ENCODE measurements around the gene ROPN1B. TPM values are rescaled to one million over a fixed set of nuclear protein-coding genes. Genes with fewer than 3 reads are reported as not detected.

Gene ROPN1B
- total RNA-seq, 1 experiment from 2014 or later, result not detected

- DNase-seq, result no peak
Measured at GRCh38 chr3:126025862-126026261, 56.9 kb downstream of the ROPN1B start.

GRCh38 chr3:126026277-126026751 lies 57.3 kb downstream of the ROPN1B start:
- Histone ChIP-seq H4K20me1 (ENCODE audit: insufficient read depth, low read depth, low read length) (no peaks in the 10 kb centered on the region), H3K27ac (ENCODE audit: low read length) (no peak overlapping the region), H3K4me2 (ENCODE audit: low read depth, low read length, poor library complexity, severe bottlenecking) (no peak overlapping the region), H3K9me3 (ENCODE audit: low read length) (peaks cover 6% of the 10 kb centered on the region), H3K79me2 (ENCODE audit: low read length) (no peaks in the 10 kb centered on the region), H3K9ac (ENCODE audit: low read length) (no peak overlapping the region), H2AFZ (ENCODE audit: low read length) (no peak overlapping the region), H3K36me3 (ENCODE audit: insufficient read depth, low read length) (no peaks in the 10 kb centered on the region), H3K9me2 (replicated peaks; ENCODE audit: insufficient read depth, low read length) (no peaks in the 10 kb centered on the region), H3K4me3 (ENCODE audit: low read length) (no peak overlapping the region), H3K27me3 (ENCODE audit: low read length) (no peaks in the 10 kb centered on the region), H3K4me1 (ENCODE audit: low read length) (no peaks in the 10 kb centered on the region)
- DNase-seq, result no peak

More at GRCh38 chr3:126025862-126026261, 56.9 kb downstream of the ROPN1B start:
- Histone ChIP-seq H3K79me2 (ENCODE audit: low read length) (no peaks in the 10 kb centered on the region), H3K9me3 (ENCODE audit: low read length) (peaks cover 6% of the 10 kb centered on the region), H2AFZ (ENCODE audit: low read length) (no peak overlapping the region), H3K4me2 (ENCODE audit: low read depth, low read length, poor library complexity, severe bottlenecking) (no peak overlapping the region), H3K4me3 (ENCODE audit: low read length) (no peak overlapping the region), H3K27ac (ENCODE audit: low read length) (no peak overlapping the region), H4K20me1 (ENCODE audit: insufficient read depth, low read depth, low read length) (no peaks in the 10 kb centered on the region), H3K9me2 (replicated peaks; ENCODE audit: insufficient read depth, low read length) (no peaks in the 10 kb centered on the region), H3K27me3 (ENCODE audit: low read length) (no peaks in the 10 kb centered on the region), H3K9ac (ENCODE audit: low read length) (no peak overlapping the region), H3K4me1 (ENCODE audit: low read length) (no peaks in the 10 kb centered on the region), H3K36me3 (ENCODE audit: insufficient read depth, low read length) (no peaks in the 10 kb centered on the region)

GRCh38 chr3:126026761-126027160 lies 57.8 kb downstream of the ROPN1B start:
- no peak overlapping the region for H2AFZ ChIP-seq (ENCODE audit: low read length)
- peaks cover 6% of the 10 kb centered on the region for H3K9me3 ChIP-seq (ENCODE audit: low read length)
- no peaks in the 10 kb centered on the region for H4K20me1 ChIP-seq (ENCODE audit: insufficient read depth, low read depth, low read length)
- H3K36me3 ChIP-seq (ENCODE audit: insufficient read depth, low read length), result no peaks in the 10 kb centered on the region
- H3K9ac ChIP-seq (ENCODE audit: low read length), result no peak overlapping the region
- no peaks in the 10 kb centered on the region for H3K79me2 ChIP-seq (ENCODE audit: low read length)
- H3K4me1 ChIP-seq (ENCODE audit: low read length), result no peaks in the 10 kb centered on the region
- H3K27ac ChIP-seq (ENCODE audit: low read length), result no peak overlapping the region
- DNase-seq, result no peak
- no peak overlapping the region for H3K4me2 ChIP-seq (ENCODE audit: low read depth, low read length, poor library complexity, severe bottlenecking)
- no peak overlapping the region for H3K4me3 ChIP-seq (ENCODE audit: low read length)
- H3K27me3 ChIP-seq (ENCODE audit: low read length), result no peaks in the 10 kb centered on the region
- no peaks in the 10 kb centered on the region for H3K9me2 ChIP-seq (replicated peaks; ENCODE audit: insufficient read depth, low read length)

- Histone ChIP-seq H4K20me1 (ENCODE audit: insufficient read depth, low read depth, low read length) (no peaks in the 10 kb centered on the region), H3K4me1 (ENCODE audit: low read length) (no peaks in the 10 kb centered on the region), H3K27ac (ENCODE audit: low read length) (no peak overlapping the region), H2AFZ (ENCODE audit: low read length) (no peak overlapping the region), H3K9me2 (replicated peaks; ENCODE audit: insufficient read depth, low read length) (no peaks in the 10 kb centered on the region), H3K9ac (ENCODE audit: low read length) (no peak overlapping the region), H3K36me3 (ENCODE audit: insufficient read depth, low read length) (no peaks in the 10 kb centered on the region), H3K9me3 (ENCODE audit: low read length) (peaks cover 6% of the 10 kb centered on the region), H3K4me2 (ENCODE audit: low read depth, low read length, poor library complexity, severe bottlenecking) (no peak overlapping the region), H3K4me3 (ENCODE audit: low read length) (no peak overlapping the region), H3K79me2 (ENCODE audit: low read length) (no peaks in the 10 kb centered on the region), H3K27me3 (ENCODE audit: low read length) (no peaks in the 10 kb centered on the region)
- DNase-seq, result no peak
Measured at GRCh38 chr3:126028096-126028495, 59.1 kb downstream of the ROPN1B start.

GRCh38 chr3:126029241-126029640 lies 60.3 kb downstream of the ROPN1B start:
- no peak overlapping the region for H2AFZ ChIP-seq (ENCODE audit: low read length)
- peaks cover 6% of the 10 kb centered on the region for H3K9me3 ChIP-seq (ENCODE audit: low read length)
- no peak overlapping the region for H3K4me2 ChIP-seq (ENCODE audit: low read depth, low read length, poor library complexity, severe bottlenecking)
- no peaks in the 10 kb centered on the region for H3K36me3 ChIP-seq (ENCODE audit: insufficient read depth, low read length)
- no peaks in the 10 kb centered on the region for H4K20me1 ChIP-seq (ENCODE audit: insufficient read depth, low read depth, low read length)
- no peaks in the 10 kb centered on the region for H3K27me3 ChIP-seq (ENCODE audit: low read length)
- no peak overlapping the region for H3K9ac ChIP-seq (ENCODE audit: low read length)
- no peaks in the 10 kb centered on the region for H3K4me1 ChIP-seq (ENCODE audit: low read length)
- no peaks in the 10 kb centered on the region for H3K9me2 ChIP-seq (replicated peaks; ENCODE audit: insufficient read depth, low read length)
- H3K4me3 ChIP-seq (ENCODE audit: low read length), result no peak overlapping the region
- H3K27ac ChIP-seq (ENCODE audit: low read length), result no peak overlapping the region
- H3K79me2 ChIP-seq (ENCODE audit: low read length), result no peaks in the 10 kb centered on the region
- DNase-seq, result no peak

GRCh38 chr3:126030455-126030854 lies 61.5 kb downstream of the ROPN1B start:
- no peak overlapping the region for H3K4me3 ChIP-seq (ENCODE audit: low read length)
- H3K4me1 ChIP-seq (ENCODE audit: low read length), result no peaks in the 10 kb centered on the region
- H3K27ac ChIP-seq (ENCODE audit: low read length), result no peak overlapping the region
- H3K9me3 ChIP-seq (ENCODE audit: low read length), result peaks cover 6% of the 10 kb centered on the region
- H3K79me2 ChIP-seq (ENCODE audit: low read length), result no peaks in the 10 kb centered on the region
- no peak for DNase-seq
- no peaks in the 10 kb centered on the region for H3K9me2 ChIP-seq (replicated peaks; ENCODE audit: insufficient read depth, low read length)
- no peaks in the 10 kb centered on the region for H3K36me3 ChIP-seq (ENCODE audit: insufficient read depth, low read length)
- no peak overlapping the region for H3K9ac ChIP-seq (ENCODE audit: low read length)
- H4K20me1 ChIP-seq (ENCODE audit: insufficient read depth, low read depth, low read length), result no peaks in the 10 kb centered on the region
- H2AFZ ChIP-seq (ENCODE audit: low read length), result no peak overlapping the region
- H3K4me2 ChIP-seq (ENCODE audit: low read depth, low read length, poor library complexity, severe bottlenecking), result no peak overlapping the region
- H3K27me3 ChIP-seq (ENCODE audit: low read length), result no peaks in the 10 kb centered on the region

GRCh38 chr3:126031981-126032471 lies 63.0 kb downstream of the ROPN1B start:
- Histone ChIP-seq H2AFZ (ENCODE audit: low read length) (no peak overlapping the region), H3K27me3 (ENCODE audit: low read length) (no peaks in the 10 kb centered on the region), H3K9me3 (ENCODE audit: low read length) (peaks cover 6% of the 10 kb centered on the region), H3K4me3 (ENCODE audit: low read length) (no peak overlapping the region), H3K4me1 (ENCODE audit: low read length) (no peaks in the 10 kb centered on the region), H4K20me1 (ENCODE audit: insufficient read depth, low read depth, low read length) (no peaks in the 10 kb centered on the region), H3K79me2 (ENCODE audit: low read length) (no peaks in the 10 kb centered on the region), H3K4me2 (ENCODE audit: low read depth, low read length, poor library complexity, severe bottlenecking) (no peak overlapping the region), H3K9me2 (replicated peaks; ENCODE audit: insufficient read depth, low read length) (no peaks in the 10 kb centered on the region), H3K36me3 (ENCODE audit: insufficient read depth, low read length) (no peaks in the 10 kb centered on the region), H3K27ac (ENCODE audit: low read length) (no peak overlapping the region), H3K9ac (ENCODE audit: low read length) (no peak overlapping the region)
- no peak for DNase-seq

Measured in Karpas-422 (cell line).